Suprapubic skin (tissue), 4 donors: Measurements from ENCODE around the gene CCM2.

Experiments used
- CTCF ChIP-seq, 2 donors: fragments of 200-600 bp in 1 of 2; fragments of 450-650 bp in 1 of 2; sonication (generic) in 1 of 2; IDR thresholded peaks; one replicate each; pipeline ENCODE4 v1.5.1; 2016 to 2019; ENCODE audit warnings: antibody characterized with exemption in 2 of 2, mild to moderate bottlenecking in 1 of 2, moderate library complexity in 1 of 2
- POLR2A ChIP-seq, 2 donors: fragments of 450-650 bp; IDR thresholded peaks; one replicate each; pipeline ENCODE4 v1.6.1; 2017; ENCODE audit warnings: antibody characterized with exemption in 2 of 2, mild to moderate bottlenecking in 2 of 2, moderate library complexity in 2 of 2
- POLR2AphosphoS5 ChIP-seq, 3 donors: sonication (generic); formaldehyde crosslinking; IDR thresholded peaks; one replicate each; pipeline ENCODE4 v1.6.1; 2017; ENCODE audit warnings: antibody characterized with exemption in 3 of 3

- TF ChIP-seq POLR2AphosphoS5 (IDR thresholded peaks at IDR 0.05) (no peak), POLR2A (IDR thresholded peaks at IDR 0.05) (no peak), CTCF (IDR thresholded peaks at IDR 0.05) (no peak)
Measured at GRCh38 chr7:44978511-44979366, 21.3 kb upstream of the CCM2 start, which contains the start of gene MYO1G.
